Amniotic stem cell (primary cell): ENCODE measurements around the gene OR4E1.
"Not testable (repeated sequence)": the region's sequence is repeated elsewhere in the genome, so short reads cannot be mapped to it uniquely, and the experiment has no call there.

Experiments
- DNase-seq: peaks from one replicate; lab custom pipeline; 2025; lab: John Stamatoyannopoulos, UW

The OR4E1 gene

DNA sequence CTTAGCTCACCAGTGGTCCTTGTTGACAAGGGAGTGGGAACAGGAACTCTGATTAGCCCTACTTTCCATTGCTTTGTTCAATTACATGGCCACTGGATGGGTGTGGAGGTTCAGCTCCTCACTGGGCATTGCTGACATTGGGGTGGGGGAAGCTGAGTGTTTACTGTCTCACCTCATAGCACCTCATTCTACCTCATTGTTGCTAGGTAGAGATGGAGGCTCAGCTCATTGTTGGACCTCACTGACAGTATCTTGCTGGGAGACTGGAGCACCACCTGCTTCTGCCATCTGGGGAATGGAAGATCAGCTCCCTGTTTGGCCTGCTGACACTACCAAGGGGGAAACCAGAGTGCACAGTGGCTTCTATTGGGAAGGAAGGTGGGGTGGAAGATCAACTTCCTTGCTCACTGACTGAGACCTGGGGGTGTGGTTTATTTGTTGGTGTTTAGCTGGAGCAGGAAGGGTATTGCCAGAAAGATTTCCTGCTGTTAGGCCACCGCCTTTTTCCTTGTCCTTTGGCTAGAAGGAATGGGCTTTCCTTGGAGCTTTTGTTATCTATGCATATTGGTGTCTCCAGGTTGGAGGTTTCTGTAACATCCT, 21.3 kb downstream of the OR4E1 start:
- no peak for DNase-seq

DNA sequence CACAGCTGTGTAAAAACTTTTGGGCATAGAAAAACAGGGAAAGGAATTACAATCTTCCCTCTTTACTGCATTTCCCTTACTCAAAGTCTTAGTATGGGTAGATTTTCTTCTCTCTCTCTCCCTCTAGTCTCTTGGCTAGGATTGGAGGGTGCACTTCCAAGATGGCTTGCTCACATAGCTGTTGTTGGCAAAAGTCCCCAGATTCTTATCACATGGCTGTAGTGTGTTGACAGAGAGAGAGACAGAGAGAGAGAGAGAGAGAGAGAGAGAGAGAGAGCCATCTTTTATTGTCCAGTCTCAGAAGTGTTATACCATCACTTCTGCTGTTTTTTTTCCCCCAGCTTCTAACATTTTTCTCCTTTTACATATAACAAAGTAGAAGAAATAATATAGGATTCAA, 26.2 kb downstream of the OR4E1 start:
- no peak for DNase-seq

- no peak for DNase-seq
Observed at GRCh38 chr14:21643407-21643806, 30.2 kb downstream of the OR4E1 start.

- no peak for DNase-seq
Observed at GRCh38 chr14:21642683-21643082, 30.9 kb downstream of the OR4E1 start.

DNA sequence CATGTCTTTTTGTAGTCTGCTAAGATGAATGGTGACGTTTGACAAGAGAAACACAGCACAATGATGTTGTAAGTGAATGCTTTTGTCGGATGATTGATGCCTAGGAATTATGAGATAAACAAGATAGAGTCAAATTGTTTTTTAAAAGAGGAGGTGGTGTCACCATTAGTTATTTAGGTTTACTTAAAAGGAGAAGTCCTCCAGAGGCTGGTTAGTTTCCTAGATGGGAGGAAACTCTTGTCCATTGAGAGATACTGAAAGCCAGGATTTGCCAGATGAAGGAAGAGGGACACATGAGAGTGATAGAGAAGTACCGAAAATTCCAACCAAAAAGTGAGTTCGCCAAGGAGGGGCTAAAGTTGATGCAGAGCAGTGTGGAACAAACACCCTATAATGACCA, 38.8 kb downstream of the OR4E1 start, which contains the start of gene OR10G2:
OR10G2 (minus strand) TSS at position 101 of the 400 bp plus-strand sequence; CDS start at position 3, 98 bp downstream.
- DNase-seq, result no peak

DNA sequence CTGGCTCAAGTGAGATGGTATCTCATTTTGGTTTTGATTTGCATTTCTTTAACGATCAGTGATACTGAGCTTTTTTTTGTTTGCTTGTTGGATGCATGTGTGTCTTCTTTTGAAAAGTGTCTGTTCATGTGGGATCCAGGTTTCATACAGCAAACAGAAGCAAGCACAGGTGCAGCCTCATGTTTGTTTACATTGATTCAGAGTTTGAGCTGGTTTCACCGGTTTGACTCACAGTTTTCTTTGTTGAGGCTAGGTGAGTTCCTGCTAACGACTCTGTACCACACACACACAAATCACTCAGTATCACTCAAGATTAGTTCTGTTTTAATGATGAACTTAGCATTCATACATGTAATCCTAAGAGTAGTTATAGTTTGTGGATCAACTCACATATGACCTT, 42.5 kb downstream of the OR4E1 start:
- no peak for DNase-seq

- DNase-seq, result not testable (repeated sequence)
Observed at GRCh38 chr14:21630503-21630902, 43.1 kb downstream of the OR4E1 start.

DNA sequence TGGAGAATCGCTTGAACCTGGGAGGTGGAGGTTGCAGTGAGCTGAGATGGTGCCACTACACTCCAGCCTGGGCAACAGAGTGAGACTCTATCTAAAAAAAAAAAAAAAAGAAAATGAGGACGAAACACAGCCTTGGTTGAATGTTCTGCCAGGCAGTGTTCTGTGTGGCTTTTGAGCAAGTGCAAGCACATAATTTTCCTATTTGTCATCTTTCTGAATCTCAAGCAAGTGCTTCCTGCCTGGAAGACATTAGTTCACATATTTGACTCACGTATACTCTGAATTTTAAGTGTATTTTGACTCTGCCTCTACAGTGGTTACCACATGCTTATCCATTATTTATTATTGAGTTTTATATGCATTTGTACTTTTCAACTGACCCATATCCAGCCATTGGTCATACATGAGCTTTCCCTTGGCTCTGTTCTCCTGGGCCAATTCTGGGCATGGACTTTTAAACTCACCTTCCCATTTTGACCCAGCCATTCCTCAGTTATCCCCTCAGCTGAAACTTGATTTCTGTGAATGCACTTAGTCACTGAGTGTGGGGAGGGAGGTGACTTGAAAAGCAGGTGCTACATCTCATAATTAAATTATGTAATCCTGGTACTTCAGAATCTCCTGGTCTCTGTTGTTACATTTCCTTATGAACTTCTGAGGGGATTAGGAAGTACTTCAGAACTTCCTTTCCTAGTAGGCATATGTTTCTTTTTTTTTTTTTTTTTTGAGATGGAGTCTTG, 47.0 kb downstream of the OR4E1 start:
- no peak for DNase-seq
